NCI-H2107 treated with DMSO at 0.1 percent for 48 hours (cell line): ENCODE data around the gene ARL6IP4.

Source experiments
- DNase-seq: peaks from one replicate; lab custom pipeline; 2025; ENCODE audit not compliant: unreplicated experiment; lab: John Stamatoyannopoulos, UW

Gene ARL6IP4

GRCh38 chr12:122989874-122990419 lies 9.5 kb downstream of the ARL6IP4 start:
- no peak for DNase-seq

- no peak for DNase-seq
Observed at GRCh38 chr12:122990561-122990960, 10.1 kb downstream of the ARL6IP4 start.

- DNase-seq = no peak
Observed at GRCh38 chr12:122990961-122991622, 10.6 kb downstream of the ARL6IP4 start.

GRCh38 chr12:122991623-122992275 lies 11.3 kb downstream of the ARL6IP4 start:
- no peak for DNase-seq

GRCh38 chr12:122992386-122992785 lies 11.9 kb downstream of the ARL6IP4 start:
- no peak for DNase-seq

GRCh38 chr12:122994140-122994675 lies 13.7 kb downstream of the ARL6IP4 start:
- DNase-seq = no peak

GRCh38 chr12:122994781-122995502 lies 14.5 kb downstream of the ARL6IP4 start:
- DNase-seq = no peak

GRCh38 chr12:122995503-122996187 lies 15.2 kb downstream of the ARL6IP4 start:
- no peak for DNase-seq

- no peak for DNase-seq
Observed at GRCh38 chr12:122996188-122996601, 15.7 kb downstream of the ARL6IP4 start.

- DNase-seq = no peak
Observed at GRCh38 chr12:122996621-122997342, 16.3 kb downstream of the ARL6IP4 start.

GRCh38 chr12:122997343-122998250 lies 17.1 kb downstream of the ARL6IP4 start:
- no peak for DNase-seq

GRCh38 chr12:122998316-122998715 lies 17.8 kb downstream of the ARL6IP4 start:
- no peak for DNase-seq

GRCh38 chr12:122999196-122999946 lies 18.9 kb downstream of the ARL6IP4 start:
- DNase-seq = no peak

GRCh38 chr12:122999986-123000420 lies 19.5 kb downstream of the ARL6IP4 start:
- no peak for DNase-seq

- no peak for DNase-seq
Observed at GRCh38 chr12:123000578-123000977, 20.1 kb downstream of the ARL6IP4 start.

- DNase-seq = no peak
Observed at GRCh38 chr12:123001464-123001863, 21.0 kb downstream of the ARL6IP4 start.

GRCh38 chr12:123003257-123003656 lies 22.8 kb downstream of the ARL6IP4 start:
- no peak for DNase-seq

GRCh38 chr12:123004287-123004686 lies 23.8 kb downstream of the ARL6IP4 start:
- no peak for DNase-seq
